ENCODE results near the gene DHDH. TPM values are rescaled to one million over a fixed set of nuclear protein-coding genes. Genes with fewer than 3 reads are reported as not detected.

DHDH gene
- total RNA-seq, 2 experiments from 2014 or later = 0.32 to 0.67 TPM

Other genes starting within 250 kb of the DHDH start
- gene FUT2, start 237.7 kb upstream of the DHDH start, total RNA-seq = not detected
- gene MAMSTR, start 214.0 kb upstream of the DHDH start, total RNA-seq = 1 to 10 TPM in 1 of 2 experiments, under 1 TPM in 1; 0.91 to 1.0 TPM
- gene RASIP1, start 193.1 kb upstream of the DHDH start, total RNA-seq = under 1 TPM; 0.19 to 0.63 TPM
- not detected for gene IZUMO1, start 186.8 kb upstream of the DHDH start, total RNA-seq
- gene FUT1, start 181.1 kb upstream of the DHDH start, total RNA-seq = under 1 TPM; 0.06 to 0.17 TPM
- gene FGF21, start 178.2 kb upstream of the DHDH start, total RNA-seq = not detected
- gene BCAT2, start 122.7 kb upstream of the DHDH start, total RNA-seq = 10 to 100 TPM; 71.5 to 73.1 TPM
- under 1 TPM; 0.27 to 0.44 TPM for gene HSD17B14, start 97.2 kb upstream of the DHDH start, total RNA-seq
- 1 to 10 TPM; 4.8 to 5.5 TPM for gene PLEKHA4, start 65.1 kb upstream of the DHDH start, total RNA-seq
- 10 to 100 TPM; 31.4 to 31.9 TPM for gene PPP1R15A, start 61.3 kb upstream of the DHDH start, total RNA-seq
- not detected for gene TULP2, start 35.0 kb upstream of the DHDH start, total RNA-seq
- gene NUCB1, start 33.4 kb upstream of the DHDH start, total RNA-seq = 10 to 100 TPM; 89.2 to 89.5 TPM
- 100 to 1,000 TPM; 272 to 279 TPM for gene BAX, start 21.2 kb downstream of the DHDH start, total RNA-seq
- gene FTL, start 31.6 kb downstream of the DHDH start, total RNA-seq = 1,000 to 10,000 TPM; 1,469 to 1,496 TPM
- 10 to 100 TPM; 50.8 to 54.7 TPM for gene GYS1, start 59.6 kb downstream of the DHDH start, total RNA-seq
- gene RUVBL2, start 60.2 kb downstream of the DHDH start, total RNA-seq = 100 to 1,000 TPM; 173 to 175 TPM
- gene LHB, start 83.4 kb downstream of the DHDH start, total RNA-seq = not detected
- gene CGB3, start 90.6 kb downstream of the DHDH start, total RNA-seq = not detected
- not detected for gene CGB2, start 98.2 kb downstream of the DHDH start, total RNA-seq
- not detected for gene CGB1, start 103.2 kb downstream of the DHDH start, total RNA-seq
- gene CGB5, start 110.1 kb downstream of the DHDH start, total RNA-seq = not detected
- gene CGB8, start 115.4 kb downstream of the DHDH start, total RNA-seq = not detected
- gene CGB7, start 124.0 kb downstream of the DHDH start, total RNA-seq = not detected
- not detected for gene NTF4, start 131.1 kb downstream of the DHDH start, total RNA-seq
- gene KCNA7, start 139.0 kb downstream of the DHDH start, total RNA-seq = not detected
- gene SNRNP70, start 151.8 kb downstream of the DHDH start, total RNA-seq = 100 to 1,000 TPM; 201 TPM
- 1 to 10 TPM; 4.7 to 4.9 TPM for gene LIN7B, start 180.7 kb downstream of the DHDH start, total RNA-seq
- gene C19orf73, start 185.4 kb downstream of the DHDH start, total RNA-seq = 1 to 10 TPM; 1.0 to 1.4 TPM
- 1 to 10 TPM; 3.9 to 4.7 TPM for gene PPFIA3, start 185.8 kb downstream of the DHDH start, total RNA-seq
- gene HRC, start 221.7 kb downstream of the DHDH start, total RNA-seq = not detected
- gene TRPM4, start 224.1 kb downstream of the DHDH start, total RNA-seq = under 1 TPM in 1 of 2 experiments, not detected in 1; 0.13 TPM

Data from activated CD8-positive, alpha-beta memory T cell treated with anti-CD3 and anti-CD28 coated beads for 36 hours (primary cell).